MM.1S (cell line): Measurements from ENCODE around the gene ARL6IP5.

Source experiments
- DNase-seq: peaks from one replicate; pipeline ENCODE4 v3.0.0-alpha.2; 2015
- H2AFZ ChIP-seq: fragments of 300-600 bp; sonication (generic); 2 replicates; pipeline ENCODE4 v1.6.0; 2016; ENCODE audit warnings: antibody characterized with exemption, low read length
- H3F3A ChIP-seq: fragments of 300-600 bp; sonication (generic); 2 replicates; pipeline ENCODE4 v1.6.1; 2016; ENCODE audit warnings: mild to moderate bottlenecking, antibody characterized with exemption, low read length, moderate library complexity, mixed read lengths; ENCODE audit not compliant: insufficient read depth
- H3K27ac ChIP-seq: fragments of 300-600 bp; sonication (generic); 2 replicates; pipeline ENCODE4 v1.5.1; 2016; ENCODE audit warnings: mild to moderate bottlenecking, low read length
- H3K27me3 ChIP-seq: fragments of 300-600 bp; sonication (generic); replicated peaks from 2 replicates; pipeline ENCODE4 v1.6.0; 2016; ENCODE audit warnings: low read length; ENCODE audit not compliant: insufficient read depth
- H3K36me3 ChIP-seq: fragments of 300-600 bp; sonication (generic); replicated peaks from 2 replicates; pipeline ENCODE4 v1.6.1; 2016; ENCODE audit warnings: mild to moderate bottlenecking, low read length, mixed read lengths; ENCODE audit not compliant: insufficient read depth
- H3K4me1 ChIP-seq: fragments of 300-600 bp; sonication (generic); 2 replicates; pipeline ENCODE4 v1.6.1; 2016; ENCODE audit warnings: low read length, mixed read lengths
- H3K4me2 ChIP-seq: fragments of 300-600 bp; sonication (generic); 2 replicates; pipeline ENCODE4 v1.6.0; 2016; ENCODE audit warnings: low read depth, low read length
- H3K4me3 ChIP-seq: fragments of 300-600 bp; sonication (generic); 2 replicates; pipeline ENCODE4 v1.5.1; 2016; ENCODE audit warnings: low read length, mixed read lengths
- H3K79me2 ChIP-seq: fragments of 300-600 bp; sonication (generic); 2 replicates; pipeline ENCODE4 v1.6.1; 2016; ENCODE audit warnings: mixed run types, low read length, mixed read lengths
- H3K9ac ChIP-seq: fragments of 300-600 bp; sonication (generic); 2 replicates; pipeline ENCODE4 v1.6.1; 2016; ENCODE audit warnings: low read length, mixed read lengths
- H3K9me2 ChIP-seq: fragments of 300-600 bp; sonication (generic); replicated peaks from 2 replicates; pipeline ENCODE4 v1.6.1; 2016; ENCODE audit warnings: mild to moderate bottlenecking, low read length, mixed read lengths; ENCODE audit not compliant: insufficient read depth
- H3K9me3 ChIP-seq: fragments of 300-600 bp; sonication (generic); replicated peaks from 2 replicates; pipeline ENCODE4 v1.6.1; 2016; ENCODE audit warnings: mild to moderate bottlenecking, low read length, mixed read lengths; ENCODE audit not compliant: insufficient read depth
- H4K20me1 ChIP-seq: fragments of 300-600 bp; sonication (generic); 2 replicates; pipeline ENCODE4 v1.6.1; 2016; ENCODE audit warnings: mild to moderate bottlenecking, low read length, moderate library complexity, mixed read lengths; ENCODE audit not compliant: insufficient read depth
- CTCF ChIP-seq: fragments of 300-600 bp; sonication (generic); IDR thresholded peaks from 2 replicates; pipeline ENCODE4 v1.5.1; 2016; ENCODE audit warnings: antibody characterized with exemption, low read length, mixed read lengths
- EZH2 ChIP-seq: fragments of 300-600 bp; sonication (generic); optimal IDR thresholded peaks from 2 replicates; pipeline ENCODE3; 2017; ENCODE audit warnings: low read depth, mild to moderate bottlenecking, antibody characterized with exemption, low read length, mixed read lengths
- EZH2phosphoT487 ChIP-seq: fragments of 300-600 bp; sonication (generic); IDR thresholded peaks from 2 replicates; pipeline ENCODE4 v1.6.1; 2018; ENCODE audit warnings: antibody characterized with exemption, low read length

The ARL6IP5 gene

GRCh38 chr3:69104586-69104985, 19.8 kb downstream of the ARL6IP5 start:
- peak overlapping the region; percentile 30 for H3K4me3 ChIP-seq
- H3F3A ChIP-seq = peaks cover 34% of the 10 kb centered on the region
- no peaks in the 10 kb centered on the region for H4K20me1 ChIP-seq
- no peak for TF ChIP-seq CTCF
- TF ChIP-seq EZH2 = no peak
- no peak for TF ChIP-seq EZH2phosphoT487
- no peak overlapping the region for H2AFZ ChIP-seq
- peaks cover 40% of the 10 kb centered on the region for H3K4me1 ChIP-seq
- 0 out of 2 replicates have a peak, but pooled peaks cover 19% of the 10 kb centered on the region for H3K36me3 ChIP-seq
- no peaks in the 10 kb centered on the region for H3K27me3 ChIP-seq
- no peaks in the 10 kb centered on the region for H3K9me3 ChIP-seq
- peak; percentile 85 for DNase-seq
- H3K27ac ChIP-seq = peak overlapping the region; percentile 88
- peaks cover 59% of the 10 kb centered on the region for H3K79me2 ChIP-seq
- peak overlapping the region; percentile 79 for H3K4me2 ChIP-seq
- H3K9me2 ChIP-seq = no peaks in the 10 kb centered on the region
- H3K9ac ChIP-seq = peak overlapping the region; percentile 53

- Histone ChIP-seq H3K36me3 (0 out of 2 replicates have a peak, but pooled peaks cover 19% of the 10 kb centered on the region), H3K4me2 (peak overlapping the region; percentile 79), H3K9me2 (no peaks in the 10 kb centered on the region), H3K27ac (peak overlapping the region; percentile 88), H3K4me1 (peaks cover 40% of the 10 kb centered on the region), H4K20me1 (no peaks in the 10 kb centered on the region), H3K4me3 (peak overlapping the region; percentile 30), H2AFZ (no peak overlapping the region), H3K9ac (peak overlapping the region; percentile 53), H3K79me2 (peaks cover 52% of the 10 kb centered on the region), H3K27me3 (no peaks in the 10 kb centered on the region), H3K9me3 (no peaks in the 10 kb centered on the region), H3F3A (peaks cover 34% of the 10 kb centered on the region)
- TF ChIP-seq EZH2phosphoT487 = no peak
- peak; percentile 42 for DNase-seq
Observed at GRCh38 chr3:69105320-69105719, 20.6 kb downstream of the ARL6IP5 start.

- no peak for DNase-seq
- 0 out of 2 replicates have a peak, but pooled peaks cover 6% of the 10 kb centered on the region for H3K36me3 ChIP-seq
- H4K20me1 ChIP-seq = no peaks in the 10 kb centered on the region
- no peak overlapping the region for H3K4me3 ChIP-seq
- no peak overlapping the region for H3K9ac ChIP-seq
- no peak overlapping the region for H3K4me2 ChIP-seq
- no peaks in the 10 kb centered on the region for H3K27me3 ChIP-seq
- no peak overlapping the region for H2AFZ ChIP-seq
- H3F3A ChIP-seq = peaks cover 29% of the 10 kb centered on the region
- H3K9me2 ChIP-seq = no peaks in the 10 kb centered on the region
- TF ChIP-seq CTCF (no peak), EZH2phosphoT487 (no peak), EZH2 (no peak)
- H3K79me2 ChIP-seq = peaks cover 27% of the 10 kb centered on the region
- no peaks in the 10 kb centered on the region for H3K9me3 ChIP-seq
- H3K4me1 ChIP-seq = peaks cover 31% of the 10 kb centered on the region
- no peak overlapping the region for H3K27ac ChIP-seq
Observed at GRCh38 chr3:69107841-69108240, 23.1 kb downstream of the ARL6IP5 start.

GRCh38 chr3:69108811-69109210, 24.1 kb downstream of the ARL6IP5 start:
- TF ChIP-seq CTCF = no peak
- no peak for TF ChIP-seq EZH2
- TF ChIP-seq EZH2phosphoT487 = no peak

More at GRCh38 chr3:69108811-69109210, 24.1 kb downstream of the ARL6IP5 start:
- DNase-seq = no peak
- Histone ChIP-seq H3F3A (peaks cover 19% of the 10 kb centered on the region), H3K36me3 (no peaks in the 10 kb centered on the region), H3K27me3 (no peaks in the 10 kb centered on the region), H3K4me2 (no peak overlapping the region), H3K27ac (no peak overlapping the region), H3K9me3 (no peaks in the 10 kb centered on the region), H2AFZ (no peak overlapping the region), H3K79me2 (peaks cover 17% of the 10 kb centered on the region), H4K20me1 (no peaks in the 10 kb centered on the region), H3K4me1 (peaks cover 21% of the 10 kb centered on the region), H3K9me2 (no peaks in the 10 kb centered on the region), H3K4me3 (no peak overlapping the region), H3K9ac (no peak overlapping the region)
